AG04450 (cell line): ENCODE measurements around the gene PIGC. TPM values are rescaled to one million over a fixed set of nuclear protein-coding genes. Genes with fewer than 3 reads are reported as not detected.

Source experiments
- CTCF ChIA-PET: fragments of 300-600, 350-600 bp; formaldehyde crosslinking; extraction: SDS; loops from one replicate; lab custom pipeline; 2022; ENCODE audit warnings: antibody characterized with exemption, inconsistent platforms; lab: Charles Lee
- POLR2A ChIA-PET: fragments of 350-600 bp; formaldehyde crosslinking; extraction: SDS; loops from one replicate; lab custom pipeline; 2021; ENCODE audit warnings: antibody characterized with exemption, inconsistent platforms; lab: Yijun Ruan, JAX
- DNase-seq: peaks from one replicate; pipeline ENCODE4 v3.0.0-alpha.2; 2011; ENCODE audit warnings: low read depth, low spot score
- H3K27ac ChIP-seq: one replicate; pipeline ENCODE4 v1.5.1; 2012; ENCODE audit warnings: low read depth, low read length, control low read depth
- H3K27me3 ChIP-seq: one replicate; pipeline ENCODE4 v1.6.0; 2012; ENCODE audit warnings: low read length; ENCODE audit not compliant: control insufficient read depth, insufficient read depth
- H3K4me3 ChIP-seq: 2 replicates; pipeline ENCODE4 v1.5.1; 2011; ENCODE audit warnings: mild to moderate bottlenecking, low read depth, low read length, control low read depth
- H3K9me3 ChIP-seq: 2 replicates; pipeline ENCODE4 v1.5.1; 2012; ENCODE audit warnings: low read length; ENCODE audit not compliant: control insufficient read depth, insufficient read depth
- polyA plus RNA-seq: library from polyadenylated mRNA; depleted of rRNA; stranded (reverse); fragments of >200 nt; gene quantifications from 2 replicates; pipeline ENCODE4 v1.2.3, GENCODE V29; 2011
- TF ChIP-seq, protein P1 (sequence below): IDR thresholded peaks from 2 replicates; pipeline ENCODE4 v1.5.1; 2011; ENCODE audit warnings: low read depth, low read length, control low read depth, inconsistent platforms

The PIGC gene
- polyA plus RNA-seq, 1 experiment = 25.2 TPM

DNA sequence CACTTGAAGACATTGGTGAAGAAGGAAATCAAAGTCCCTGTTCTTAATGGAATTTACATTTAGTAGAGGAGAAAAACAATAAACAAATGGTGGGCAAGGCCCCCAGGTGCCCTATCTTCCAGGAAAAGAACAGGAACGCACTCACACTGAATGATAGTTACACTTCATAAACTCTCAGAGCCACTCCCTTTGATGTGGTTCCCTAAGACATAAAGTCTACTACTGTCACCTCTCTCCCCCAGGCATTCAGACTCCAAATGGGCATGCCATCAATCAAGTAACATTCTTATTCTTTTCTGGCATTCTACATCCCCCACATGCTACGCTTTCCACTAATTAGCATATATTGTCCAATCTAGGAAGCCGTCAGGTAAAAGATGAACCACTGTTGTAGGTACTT, 36.6 kb upstream of the PIGC start:
- Histone ChIP-seq H3K4me3 (no peak overlapping the region), H3K27me3 (peaks cover 6% of the 10 kb centered on the region), H3K27ac (no peak overlapping the region), H3K9me3 (no peaks in the 10 kb centered on the region)
- ChIA-PET CTCF (interaction anchor here (1.2 kb wide), 1 partner anchor 478 kb away, joined by 3 read pairs; no protein-coding TSS in a partner anchor), POLR2A (no interaction called here)
- TF ChIP-seq, protein P1, sequence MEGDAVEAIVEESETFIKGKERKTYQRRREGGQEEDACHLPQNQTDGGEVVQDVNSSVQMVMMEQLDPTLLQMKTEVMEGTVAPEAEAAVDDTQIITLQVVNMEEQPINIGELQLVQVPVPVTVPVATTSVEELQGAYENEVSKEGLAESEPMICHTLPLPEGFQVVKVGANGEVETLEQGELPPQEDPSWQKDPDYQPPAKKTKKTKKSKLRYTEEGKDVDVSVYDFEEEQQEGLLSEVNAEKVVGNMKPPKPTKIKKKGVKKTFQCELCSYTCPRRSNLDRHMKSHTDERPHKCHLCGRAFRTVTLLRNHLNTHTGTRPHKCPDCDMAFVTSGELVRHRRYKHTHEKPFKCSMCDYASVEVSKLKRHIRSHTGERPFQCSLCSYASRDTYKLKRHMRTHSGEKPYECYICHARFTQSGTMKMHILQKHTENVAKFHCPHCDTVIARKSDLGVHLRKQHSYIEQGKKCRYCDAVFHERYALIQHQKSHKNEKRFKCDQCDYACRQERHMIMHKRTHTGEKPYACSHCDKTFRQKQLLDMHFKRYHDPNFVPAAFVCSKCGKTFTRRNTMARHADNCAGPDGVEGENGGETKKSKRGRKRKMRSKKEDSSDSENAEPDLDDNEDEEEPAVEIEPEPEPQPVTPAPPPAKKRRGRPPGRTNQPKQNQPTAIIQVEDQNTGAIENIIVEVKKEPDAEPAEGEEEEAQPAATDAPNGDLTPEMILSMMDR = no peak
- no peak for DNase-seq

DNA sequence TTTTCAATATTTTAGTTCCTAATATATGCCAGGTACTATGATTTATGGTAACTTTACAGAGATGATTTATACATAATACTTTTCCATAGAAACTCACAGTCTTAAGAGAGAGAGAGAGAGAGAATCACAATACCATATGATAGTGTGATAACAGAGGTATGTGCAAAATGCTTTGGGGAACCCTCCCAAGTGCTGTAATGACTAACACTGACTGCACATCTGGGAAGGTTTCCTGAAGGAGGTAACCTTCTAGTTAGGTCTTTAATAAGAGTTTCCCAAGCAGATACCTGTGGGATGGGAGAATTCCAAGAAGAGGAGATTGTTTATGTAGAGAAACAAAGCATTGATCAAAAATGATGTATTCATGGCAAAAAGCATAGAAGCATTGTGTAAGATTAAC, 34.6 kb upstream of the PIGC start:
- POLR2A ChIA-PET = no interaction called here
- TF ChIP-seq, protein P1 = no peak
- no peak for DNase-seq
- H3K9me3 ChIP-seq = no peaks in the 10 kb centered on the region
- no peak overlapping the region for H3K4me3 ChIP-seq
- CTCF ChIA-PET = no interaction called here
- peaks cover 6% of the 10 kb centered on the region for H3K27me3 ChIP-seq
- H3K27ac ChIP-seq = no peak overlapping the region

GRCh38 chr1:172477741-172478140, 33.9 kb upstream of the PIGC start:
- TF ChIP-seq, protein P1 = no peak
- ChIA-PET POLR2A (no interaction called here), CTCF (no interaction called here)
- H3K9me3 ChIP-seq = no peaks in the 10 kb centered on the region
- peaks cover 7% of the 10 kb centered on the region for H3K27me3 ChIP-seq
- H3K4me3 ChIP-seq = no peak overlapping the region
- DNase-seq = no peak
- no peak overlapping the region for H3K27ac ChIP-seq

- no peak overlapping the region for H3K27ac ChIP-seq
- ChIA-PET CTCF (no interaction called here), POLR2A (no interaction called here)
- TF ChIP-seq, protein P1 = no peak
- no peak overlapping the region for H3K4me3 ChIP-seq
- no peaks in the 10 kb centered on the region for H3K9me3 ChIP-seq
- H3K27me3 ChIP-seq = peaks cover 7% of the 10 kb centered on the region
- no peak for DNase-seq
These were observed 33.3 kb upstream of the PIGC start for GRCh38 chr1:172477216-172477615.

DNA sequence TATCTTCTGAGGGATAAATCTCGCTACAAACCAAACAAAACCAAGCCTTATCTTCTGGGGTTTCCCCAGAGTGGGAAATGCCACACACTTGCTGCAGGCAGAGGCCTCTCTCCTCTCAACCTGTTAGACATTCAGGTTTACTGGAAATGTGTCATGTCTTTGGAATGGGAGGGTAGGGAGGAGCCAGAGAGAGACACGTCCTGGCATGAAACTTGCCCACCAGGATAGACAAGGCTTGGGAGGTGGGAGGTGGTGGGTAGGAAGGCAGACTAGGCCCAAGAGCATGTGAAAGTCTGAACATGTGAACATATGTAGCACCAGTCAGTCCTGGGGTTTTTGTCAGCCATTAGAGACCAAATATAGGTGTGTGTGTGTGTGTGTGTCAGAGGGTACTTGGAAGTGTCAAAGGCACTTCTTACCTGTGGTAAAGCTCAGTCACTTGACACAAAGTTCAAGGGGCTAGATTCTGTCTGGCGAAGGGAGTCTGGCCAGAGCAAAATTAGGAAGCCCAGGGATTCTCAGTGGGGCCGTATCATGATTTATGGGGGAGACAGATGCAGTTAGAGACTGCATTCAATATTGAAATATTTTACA, 32.4 kb upstream of the PIGC start:
- no peak for DNase-seq
- Histone ChIP-seq H3K27me3 (peaks cover 7% of the 10 kb centered on the region), H3K27ac (no peak overlapping the region), H3K9me3 (no peaks in the 10 kb centered on the region), H3K4me3 (no peak overlapping the region)
- TF ChIP-seq, protein P1 = no peak
- ChIA-PET CTCF (no interaction called here), POLR2A (no interaction called here)
